Activated CD4-positive, alpha-beta T cell treated with anti-CD3 and anti-CD28 coated beads, Interleukin-2, amount 10 ng/mL, durations not matched to agents 24 days and 14 days (primary cell): ENCODE data around the gene UBE2L3. TPM values are rescaled to one million over a fixed set of nuclear protein-coding genes. Genes with fewer than 3 reads are reported as not detected.
"Not testable (repeated sequence)": the region's sequence is repeated elsewhere in the genome, so short reads cannot be mapped to it uniquely, and the experiment has no call there.

ENCODE experiments used
- DNase-seq: peaks from one replicate; pipeline ENCODE4 v3.0.0; 2022
- H3K27ac Mint-ChIP-seq: one replicate; pipeline ENCODE4 v1.8.0; 2022; ENCODE audit warnings: mild to moderate bottlenecking, mixed read lengths
- H3K27me3 Mint-ChIP-seq: one replicate; pipeline ENCODE4 v1.8.0; 2022; ENCODE audit warnings: mixed read lengths
- H3K36me3 Mint-ChIP-seq: one replicate; pipeline ENCODE4 v1.8.0; 2022; ENCODE audit warnings: low read depth, mild to moderate bottlenecking, mixed read lengths
- H3K4me1 Mint-ChIP-seq: one replicate; pipeline ENCODE4 v1.8.0; 2021; ENCODE audit warnings: mixed read lengths
- H3K4me3 Mint-ChIP-seq: one replicate; pipeline ENCODE4 v1.8.0; 2022; ENCODE audit warnings: mild to moderate bottlenecking, moderate library complexity, mixed read lengths
- H3K9me3 Mint-ChIP-seq: one replicate; pipeline ENCODE4 v1.8.0; 2021; ENCODE audit warnings: mixed read lengths
- intact Hi-C: fragments of 100-400 bp; cut with micrococcal nuclease; formaldehyde crosslinking; loops from one replicate; pipeline ENCODE4 v1.15.1; 2023
- total RNA-seq: library from RNA; stranded (reverse); gene quantifications from 2 replicates; pipeline ENCODE4 v1.2.3, GENCODE V29; 2022

The UBE2L3 gene
- total RNA-seq, 1 donor from 2014 or later, result 63.3 TPM

DNA sequence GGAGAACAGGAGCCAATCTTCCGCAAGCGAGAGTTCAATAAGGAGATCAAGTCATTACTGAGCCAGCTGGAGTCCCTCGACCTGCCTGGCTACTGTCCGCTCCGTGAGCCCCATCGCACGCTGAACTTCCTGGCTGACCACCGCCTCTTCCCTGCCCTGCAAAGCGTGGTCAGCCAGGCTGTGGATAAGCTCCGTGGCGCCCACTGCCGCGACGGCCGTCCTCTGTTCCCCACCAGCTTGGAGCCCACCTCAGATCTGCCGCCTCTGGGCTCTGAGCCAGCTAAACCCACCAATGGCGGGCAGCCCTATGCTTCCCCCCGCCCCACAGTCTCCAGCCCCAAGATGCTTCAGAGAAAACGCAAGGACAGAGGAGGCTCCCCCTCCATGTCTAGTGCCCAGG is 67.3 kb downstream of the UBE2L3 start:
- peaks cover 16% of the 10 kb centered on the region for H3K4me1 Mint-ChIP-seq
- intact Hi-C loops, result no loop called here
- no peaks in the 10 kb centered on the region for H3K9me3 Mint-ChIP-seq
- H3K4me3 Mint-ChIP-seq, result no peak overlapping the region
- H3K36me3 Mint-ChIP-seq, result no peaks in the 10 kb centered on the region
- no peak for DNase-seq
- H3K27ac Mint-ChIP-seq, result no peak overlapping the region
- no peaks in the 10 kb centered on the region for H3K27me3 Mint-ChIP-seq

DNA sequence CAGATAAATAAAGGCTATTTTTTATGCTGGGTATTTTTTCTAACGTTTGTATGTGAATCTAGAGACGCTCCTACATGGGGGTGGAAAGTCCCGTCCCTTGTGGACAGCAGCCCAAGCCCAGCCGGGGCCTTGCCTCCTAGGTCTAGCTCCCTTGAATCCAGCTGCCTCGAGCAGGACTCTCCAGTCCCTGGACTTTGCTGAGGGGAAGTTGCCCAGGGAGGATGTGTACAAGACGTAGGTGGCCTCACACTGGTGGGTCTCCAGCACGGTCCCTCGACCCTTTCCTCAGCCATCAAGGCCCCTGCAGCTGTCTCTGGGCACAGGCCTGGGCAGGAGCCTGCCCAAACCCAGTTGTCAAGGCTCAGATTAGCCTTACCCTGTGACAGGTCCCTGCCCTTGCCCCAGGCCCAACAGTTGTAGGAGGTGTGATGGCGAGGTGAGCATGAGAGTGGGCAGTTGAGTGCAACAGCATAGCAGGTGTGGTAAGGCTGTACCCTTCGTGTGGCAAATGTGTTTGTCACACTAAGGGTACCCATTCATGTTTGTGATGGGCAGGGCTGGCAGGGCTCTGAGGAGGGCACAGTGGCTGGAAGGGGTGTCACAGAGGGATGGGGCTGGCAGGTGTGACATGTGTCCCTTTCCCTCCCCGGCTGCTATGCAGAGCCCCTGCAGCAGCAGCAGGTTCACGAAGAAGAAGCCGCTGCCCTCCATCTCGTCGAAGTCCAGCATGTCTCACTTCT is 68.4 kb downstream of the UBE2L3 start:
- H3K36me3 Mint-ChIP-seq, result no peaks in the 10 kb centered on the region
- intact Hi-C loops, result no loop called here
- H3K4me1 Mint-ChIP-seq, result peaks cover 11% of the 10 kb centered on the region
- no peak overlapping the region for H3K4me3 Mint-ChIP-seq
- H3K27me3 Mint-ChIP-seq, result no peaks in the 10 kb centered on the region
- no peak for DNase-seq
- H3K9me3 Mint-ChIP-seq, result no peaks in the 10 kb centered on the region
- no peak overlapping the region for H3K27ac Mint-ChIP-seq

DNA sequence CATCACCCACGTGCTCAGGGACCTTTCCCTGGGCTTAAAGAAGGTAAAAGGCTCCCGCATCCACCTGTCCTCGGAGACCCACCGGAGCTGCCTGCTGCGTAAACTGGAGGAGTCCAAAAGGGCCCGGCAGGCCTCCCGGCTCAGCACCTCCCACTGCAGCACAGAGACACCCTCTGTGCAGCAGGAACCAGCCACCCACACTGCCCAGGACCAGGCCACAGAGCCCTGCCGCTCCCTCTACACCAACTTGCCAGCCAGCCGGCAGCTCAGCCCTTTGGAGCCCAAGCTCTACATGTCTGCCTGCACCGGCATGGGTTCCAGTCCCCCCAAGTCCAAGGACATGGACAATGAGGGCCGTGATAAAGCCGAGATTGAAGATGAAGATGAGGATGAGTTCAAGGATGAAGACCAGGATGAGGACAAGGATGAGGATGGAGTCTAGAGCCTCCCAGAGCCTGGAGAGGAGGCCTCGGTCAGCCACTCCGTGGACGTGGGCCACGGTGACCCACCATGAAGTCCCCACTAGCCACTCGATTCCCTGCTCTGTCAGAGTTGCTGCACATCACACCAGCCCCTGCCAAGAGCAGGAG is 69.2 kb downstream of the UBE2L3 start:
- H3K9me3 Mint-ChIP-seq, result no peaks in the 10 kb centered on the region
- intact Hi-C loops, result no loop called here
- no peak overlapping the region for H3K4me3 Mint-ChIP-seq
- no peak for DNase-seq
- H3K27me3 Mint-ChIP-seq, result peaks cover 1% of the 10 kb centered on the region
- H3K4me1 Mint-ChIP-seq, result peaks cover 15% of the 10 kb centered on the region
- no peaks in the 10 kb centered on the region for H3K36me3 Mint-ChIP-seq
- H3K27ac Mint-ChIP-seq, result no peak overlapping the region

DNA sequence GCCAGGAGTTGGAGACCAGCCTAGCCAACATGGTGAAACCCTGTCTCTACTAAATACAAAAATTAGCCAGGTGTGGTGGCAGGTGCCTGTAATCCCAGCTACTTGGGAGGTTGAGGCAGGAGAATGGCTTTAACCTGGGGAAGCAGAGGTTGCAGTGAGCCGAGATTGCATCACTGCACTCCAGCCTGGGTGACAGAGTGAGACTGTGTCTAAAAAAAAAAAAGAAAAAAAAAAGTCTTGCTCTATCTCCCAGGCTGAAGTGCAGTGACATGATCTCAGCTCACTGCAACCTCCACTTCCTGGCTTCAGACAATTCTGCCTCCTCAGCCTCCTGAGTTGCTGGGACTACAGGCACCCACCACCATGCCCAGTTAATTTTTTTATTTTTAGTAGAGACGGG is 69.9 kb downstream of the UBE2L3 start:
- peaks cover 15% of the 10 kb centered on the region for H3K4me1 Mint-ChIP-seq
- H3K36me3 Mint-ChIP-seq, intact Hi-C loops, DNase-seq, H3K27me3 Mint-ChIP-seq, H3K27ac Mint-ChIP-seq, H3K9me3 Mint-ChIP-seq, H3K4me3 Mint-ChIP-seq: not testable (repeated sequence)

DNA sequence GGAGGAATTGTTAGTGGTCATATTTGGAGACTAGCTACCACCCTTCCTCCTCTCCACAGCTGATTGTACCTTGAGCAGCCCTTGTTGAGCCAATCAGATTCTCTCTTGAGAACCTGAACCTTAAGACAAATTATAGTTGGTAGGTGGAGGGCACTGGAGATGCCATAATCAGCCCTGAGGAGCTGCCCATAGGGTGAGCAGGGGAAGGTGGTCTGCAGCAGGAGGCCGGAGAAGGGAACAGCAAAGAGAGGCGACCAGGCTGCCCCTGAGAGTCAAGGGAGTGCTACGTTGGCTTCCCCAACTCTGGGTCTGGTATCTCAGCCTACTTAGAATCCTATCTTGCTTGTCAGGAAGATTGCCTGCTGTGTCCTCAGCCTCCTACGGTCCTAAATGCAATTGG is 71.8 kb downstream of the UBE2L3 start:
- intact Hi-C loops, result no loop called here
- Mint-ChIP-seq H3K4me1 (peaks cover 26% of the 10 kb centered on the region), H3K27me3 (peaks cover 1% of the 10 kb centered on the region), H3K27ac (no peak overlapping the region), H3K4me3 (no peak overlapping the region), H3K9me3 (no peaks in the 10 kb centered on the region), H3K36me3 (peaks cover 12% of the 10 kb centered on the region)
- DNase-seq, result no peak

DNA sequence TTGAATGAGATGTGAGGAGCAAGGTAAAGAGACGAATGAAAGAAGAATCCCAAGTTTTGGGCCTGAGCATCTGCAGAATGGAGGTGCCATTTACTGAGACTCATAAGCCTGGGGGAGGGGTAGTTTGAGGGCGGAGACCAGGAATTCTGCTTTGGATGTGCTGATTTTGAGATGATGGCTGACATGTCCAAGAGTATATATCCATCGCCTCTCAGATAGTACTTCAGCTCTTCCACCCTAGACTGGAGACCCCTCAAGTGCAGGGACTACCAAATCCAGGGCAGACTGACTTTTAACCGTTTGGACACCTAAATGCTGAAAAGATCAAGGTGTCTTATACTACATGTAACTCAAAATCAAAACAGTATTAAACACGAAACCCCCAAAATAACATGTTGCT is 73.3 kb downstream of the UBE2L3 start:
- peaks cover 16% of the 10 kb centered on the region for H3K36me3 Mint-ChIP-seq
- intact Hi-C loops, result no loop called here
- no peaks in the 10 kb centered on the region for H3K9me3 Mint-ChIP-seq
- no peak for DNase-seq
- H3K4me3 Mint-ChIP-seq, result peak overlapping the region; percentile 90
- H3K27ac Mint-ChIP-seq, result no peak overlapping the region
- peaks cover 1% of the 10 kb centered on the region for H3K27me3 Mint-ChIP-seq
- peaks cover 26% of the 10 kb centered on the region for H3K4me1 Mint-ChIP-seq

DNA sequence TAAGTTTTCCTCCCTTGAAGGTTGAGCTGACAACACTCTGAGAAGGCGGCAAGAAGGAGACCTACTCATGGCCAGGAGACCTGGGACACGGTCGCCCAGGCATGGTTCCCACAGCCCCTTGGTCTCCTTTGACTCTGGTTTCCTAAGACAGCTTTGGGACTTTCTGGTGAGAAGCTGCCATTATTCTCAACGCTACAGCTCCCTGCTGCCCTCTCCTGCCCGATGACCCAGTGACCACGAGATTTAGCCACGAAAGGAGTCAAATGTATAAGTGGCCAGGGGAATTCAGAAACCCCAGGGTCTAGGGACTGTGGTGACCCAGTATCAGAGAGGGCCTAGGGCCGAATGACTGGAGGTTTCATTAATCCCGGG is 73.9 kb downstream of the UBE2L3 start:
- intact Hi-C loops, result no loop called here

DNA sequence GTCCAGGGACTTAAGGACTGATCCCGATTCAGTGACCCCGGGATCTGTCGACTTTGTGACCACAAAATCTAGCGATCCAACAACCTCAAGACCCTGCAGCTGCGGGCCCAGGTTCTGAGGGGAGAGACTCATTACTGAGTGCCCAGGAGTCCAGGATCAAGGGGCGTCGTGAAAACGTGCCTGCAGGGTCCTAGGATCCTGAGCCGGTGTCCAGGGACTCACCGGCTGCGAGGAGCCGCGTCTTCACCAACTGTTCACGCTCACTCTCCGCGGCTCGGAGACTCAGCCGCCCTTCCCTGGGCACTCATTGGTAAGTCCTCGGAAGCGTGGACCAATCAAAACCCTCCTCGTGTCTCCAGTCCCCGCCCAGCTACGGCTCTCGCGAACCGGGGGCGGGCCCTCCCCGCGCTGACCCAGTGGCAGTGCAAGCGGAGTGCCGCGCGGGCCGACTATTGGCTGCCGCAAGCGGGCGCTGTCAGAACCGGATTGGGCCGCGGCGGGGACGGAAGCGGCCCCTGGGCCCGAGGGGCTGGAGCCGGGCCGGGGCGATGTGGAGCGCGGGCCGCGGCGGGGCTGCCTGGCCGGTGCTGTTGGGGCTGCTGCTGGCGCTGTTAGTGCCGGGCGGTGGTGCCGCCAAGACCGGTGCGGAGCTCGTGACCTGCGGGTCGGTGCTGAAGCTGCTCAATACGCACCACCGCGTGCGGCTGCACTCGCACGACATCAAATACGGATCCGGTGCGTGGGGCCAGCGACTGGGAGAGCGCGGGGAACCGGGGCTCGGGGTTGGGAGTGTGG is 74.5 kb downstream of the UBE2L3 start, which contains the start of gene SDF2L1:
SDF2L1 (plus strand) TSS at position 514 of the 795 bp plus-strand sequence; CDS start at position 549, 35 bp downstream.
- peak within 1 kb of the TSS; percentile 93 for H3K27ac Mint-ChIP-seq
- peak within 1 kb of the TSS; percentile 90 for H3K4me3 Mint-ChIP-seq
- H3K27me3 Mint-ChIP-seq, result peaks cover 1% of the 10 kb centered on the region
- peaks cover 33% of the 10 kb centered on the region for H3K4me1 Mint-ChIP-seq
- H3K36me3 Mint-ChIP-seq, result peaks cover 26% of the 10 kb centered on the region
- intact Hi-C loops, result loop anchor here (1.0 kb wide), 1 partner anchor 12 kb away; the partner anchor contains the start of gene YDJC
- peak; percentile 100 for DNase-seq
- H3K9me3 Mint-ChIP-seq, result no peaks in the 10 kb centered on the region

More for the DNA sequence above, 73.9 kb downstream of the UBE2L3 start:
- Mint-ChIP-seq H3K27ac (peak overlapping the region; percentile 93), H3K27me3 (peaks cover 1% of the 10 kb centered on the region), H3K4me1 (peaks cover 30% of the 10 kb centered on the region), H3K36me3 (peaks cover 20% of the 10 kb centered on the region), H3K9me3 (no peaks in the 10 kb centered on the region), H3K4me3 (peak overlapping the region; percentile 90)
- DNase-seq, result peak; percentile 73

DNA sequence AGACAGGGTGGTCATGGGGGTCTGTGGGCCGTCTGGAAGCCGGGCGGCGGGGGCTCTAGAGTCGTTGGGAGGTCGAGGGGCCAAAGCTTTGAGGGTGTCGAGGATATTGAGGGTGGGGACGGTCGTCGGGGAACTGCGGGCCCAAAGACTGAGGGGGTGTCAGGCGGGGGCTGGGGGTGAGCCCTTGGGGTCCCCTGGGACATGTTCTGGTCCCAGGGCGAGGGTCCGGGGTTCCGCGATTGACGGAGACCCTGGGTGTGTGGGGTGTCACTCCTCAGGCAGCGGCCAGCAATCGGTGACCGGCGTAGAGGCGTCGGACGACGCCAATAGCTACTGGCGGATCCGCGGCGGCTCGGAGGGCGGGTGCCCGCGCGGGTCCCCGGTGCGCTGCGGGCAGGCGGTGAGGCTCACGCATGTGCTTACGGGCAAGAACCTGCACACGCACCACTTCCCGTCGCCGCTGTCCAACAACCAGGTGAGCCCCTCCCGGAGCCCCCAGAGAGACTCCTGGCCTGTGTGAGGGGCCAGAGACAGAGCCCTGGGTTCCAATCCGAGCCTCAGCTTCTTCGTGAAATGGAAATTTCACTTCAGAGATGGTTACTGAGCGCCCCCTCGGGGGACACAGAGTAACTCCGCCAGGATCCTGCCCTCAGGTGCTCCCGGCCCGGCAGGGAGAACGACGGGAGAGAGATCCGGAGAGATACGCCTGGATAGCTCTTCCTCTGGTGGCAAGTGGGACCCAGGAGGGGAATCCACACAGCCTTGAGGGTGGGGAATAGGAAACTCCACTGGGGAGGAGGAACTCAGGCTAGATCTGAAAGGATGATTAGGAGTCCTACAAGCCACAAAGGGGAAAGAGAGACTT is 75.3 kb downstream of the UBE2L3 start:
- Mint-ChIP-seq H3K36me3 (peaks cover 26% of the 10 kb centered on the region), H3K27me3 (peaks cover 1% of the 10 kb centered on the region), H3K4me1 (peaks cover 32% of the 10 kb centered on the region), H3K27ac (peak overlapping the region; percentile 93), H3K4me3 (peak overlapping the region; percentile 90), H3K9me3 (no peaks in the 10 kb centered on the region)
- intact Hi-C loops, result loop anchor here (1.0 kb wide), 2 partner anchors 8 to 13 kb away; partner anchors contain the start of gene YDJC
- DNase-seq, result peak; percentile 89

DNA sequence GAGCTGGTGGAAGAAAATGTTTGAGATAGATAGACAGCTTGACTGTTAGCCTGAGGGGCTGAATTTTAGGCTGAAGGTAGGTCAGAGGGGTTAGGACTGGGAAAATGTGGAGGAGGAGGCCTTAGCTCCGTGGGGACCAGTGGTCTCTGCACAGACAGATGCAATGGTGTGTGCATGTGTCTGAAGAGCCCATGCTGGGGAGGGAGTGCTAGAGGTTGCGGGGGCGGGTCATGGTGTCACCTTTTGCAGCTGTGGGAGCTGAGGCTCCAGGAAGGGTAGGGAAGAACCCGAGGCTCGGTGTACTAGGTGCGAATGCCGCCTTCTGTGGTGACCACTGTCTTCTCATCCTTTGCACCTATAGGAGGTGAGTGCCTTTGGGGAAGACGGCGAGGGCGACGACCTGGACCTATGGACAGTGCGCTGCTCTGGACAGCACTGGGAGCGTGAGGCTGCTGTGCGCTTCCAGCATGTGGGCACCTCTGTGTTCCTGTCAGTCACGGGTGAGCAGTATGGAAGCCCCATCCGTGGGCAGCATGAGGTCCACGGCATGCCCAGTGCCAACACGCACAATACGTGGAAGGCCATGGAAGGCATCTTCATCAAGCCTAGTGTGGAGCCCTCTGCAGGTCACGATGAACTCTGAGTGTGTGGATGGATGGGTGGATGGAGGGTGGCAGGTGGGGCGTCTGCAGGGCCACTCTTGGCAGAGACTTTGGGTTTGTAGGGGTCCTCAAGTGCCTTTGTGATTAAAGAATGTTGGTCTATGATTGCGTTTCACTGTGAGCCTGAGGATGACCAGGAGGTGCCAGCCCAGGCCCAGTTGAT is 76.2 kb downstream of the UBE2L3 start:
- peaks cover 32% of the 10 kb centered on the region for H3K4me1 Mint-ChIP-seq
- H3K27me3 Mint-ChIP-seq, result peaks cover 1% of the 10 kb centered on the region
- intact Hi-C loops, result loop anchor here (1.0 kb wide), 1 partner anchor 8 kb away; no protein-coding TSS in a partner anchor
- DNase-seq, result peak; percentile 71
- peak overlapping the region; percentile 90 for H3K4me3 Mint-ChIP-seq
- peaks cover 27% of the 10 kb centered on the region for H3K36me3 Mint-ChIP-seq
- no peaks in the 10 kb centered on the region for H3K9me3 Mint-ChIP-seq
- peak overlapping the region; percentile 93 for H3K27ac Mint-ChIP-seq

DNA sequence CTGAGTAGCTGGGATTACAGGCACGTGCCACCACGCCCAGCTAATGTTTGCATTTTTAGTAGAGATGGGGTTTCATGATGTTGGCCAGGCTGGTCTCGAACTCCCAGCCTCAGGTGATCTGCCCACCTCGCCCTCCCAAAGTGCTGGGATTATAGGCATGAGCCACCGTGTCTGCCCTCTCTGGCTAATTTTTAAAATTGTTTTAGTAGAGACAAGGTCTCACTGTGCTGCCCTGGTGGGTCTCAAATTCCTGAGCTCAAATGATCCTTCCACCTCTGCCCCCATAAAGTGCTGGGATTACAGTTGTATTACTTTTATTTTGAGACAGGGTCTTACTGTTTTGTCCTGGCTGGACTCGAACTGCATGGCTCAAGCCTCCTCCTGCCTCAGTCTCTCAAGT is 78.0 kb downstream of the UBE2L3 start:
- DNase-seq, H3K27me3 Mint-ChIP-seq, H3K27ac Mint-ChIP-seq, H3K4me3 Mint-ChIP-seq, intact Hi-C loops, H3K9me3 Mint-ChIP-seq: not testable (repeated sequence)
- peaks cover 33% of the 10 kb centered on the region for H3K36me3 Mint-ChIP-seq
- peaks cover 36% of the 10 kb centered on the region for H3K4me1 Mint-ChIP-seq

DNA sequence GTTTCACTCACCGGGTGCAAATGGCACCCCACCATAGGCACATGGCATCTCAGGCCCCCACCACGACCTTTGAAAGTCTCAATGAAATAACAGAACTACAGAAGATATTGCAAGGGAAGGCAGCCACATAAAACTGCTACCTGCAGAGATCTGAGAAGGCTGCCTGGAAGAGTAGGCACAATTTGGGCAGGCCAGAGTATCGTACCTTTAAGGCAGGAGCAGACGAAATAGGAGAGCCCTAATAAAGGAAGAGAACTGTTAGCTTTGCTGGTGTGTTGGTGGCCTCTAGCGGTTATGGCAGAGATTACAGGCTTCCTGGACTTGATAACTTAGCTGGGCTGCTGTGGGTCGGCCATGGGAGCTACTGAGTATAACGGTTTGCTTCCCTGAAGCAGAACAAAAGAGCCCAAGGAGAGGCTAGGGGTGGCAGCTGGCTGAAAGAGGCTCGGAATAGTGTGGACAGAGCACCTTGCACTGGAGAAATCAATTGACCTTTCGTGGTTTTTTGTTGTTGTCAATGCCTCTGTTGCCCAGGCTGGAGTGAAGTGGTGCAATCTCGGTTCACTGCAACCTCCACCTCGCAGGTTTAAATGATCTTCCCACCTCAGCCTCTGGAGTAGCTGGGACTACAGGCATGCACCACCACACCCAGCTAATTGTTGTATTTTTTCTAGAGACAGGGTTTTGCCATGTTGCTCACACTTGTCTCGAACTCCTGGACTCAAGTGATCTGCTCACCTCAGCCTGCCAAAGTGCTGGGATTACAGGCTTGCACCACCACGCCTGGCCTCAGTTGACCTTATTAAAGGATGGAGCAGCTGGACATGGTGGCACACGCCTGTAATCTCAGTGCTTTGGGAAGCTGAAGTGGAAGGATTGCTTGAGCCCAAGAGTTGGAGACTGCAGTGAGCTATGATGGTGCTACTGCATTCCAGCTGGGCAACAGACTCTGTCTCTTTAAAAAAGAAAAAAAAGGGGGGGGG is 79.4 kb downstream of the UBE2L3 start:
- peaks cover 35% of the 10 kb centered on the region for H3K36me3 Mint-ChIP-seq
- H3K27me3 Mint-ChIP-seq, result no peaks in the 10 kb centered on the region
- H3K9me3 Mint-ChIP-seq, result no peaks in the 10 kb centered on the region
- H3K4me3 Mint-ChIP-seq, result no peak overlapping the region
- H3K4me1 Mint-ChIP-seq, result peaks cover 40% of the 10 kb centered on the region
- intact Hi-C loops, result no loop called here
- H3K27ac Mint-ChIP-seq, result peak overlapping the region; percentile 41
- peak; percentile 93 for DNase-seq
